Epithelial cell of proximal tubule (primary cell): ENCODE measurements around the gene GNAO1. TPM values are rescaled to one million over a fixed set of nuclear protein-coding genes. Genes with fewer than 3 reads are reported as not detected.

Experiments
- DNase-seq: peaks from one replicate; pipeline ENCODE4 v3.0.0-alpha.2; 2011; ENCODE audit warnings: low read depth
- H3K4me3 ChIP-seq: 2 replicates; pipeline ENCODE4 v1.5.1; 2011; ENCODE audit warnings: low read depth, mild to moderate bottlenecking, low read length
- total RNA-seq: library from RNA; depleted of rRNA; stranded (reverse); fragments of >200 nt; gene quantifications from 2 replicates; pipeline ENCODE4 v1.2.3, GENCODE V29; 2015
- TF ChIP-seq, protein P1 (sequence below): conservative IDR thresholded peaks from 2 replicates; pipeline ENCODE4 v1.5.1; 2012; ENCODE audit warnings: low read depth, mild to moderate bottlenecking, low read length

GNAO1 gene
- total RNA-seq, 1 donor from 2014 or later, result 1.1 TPM

DNA sequence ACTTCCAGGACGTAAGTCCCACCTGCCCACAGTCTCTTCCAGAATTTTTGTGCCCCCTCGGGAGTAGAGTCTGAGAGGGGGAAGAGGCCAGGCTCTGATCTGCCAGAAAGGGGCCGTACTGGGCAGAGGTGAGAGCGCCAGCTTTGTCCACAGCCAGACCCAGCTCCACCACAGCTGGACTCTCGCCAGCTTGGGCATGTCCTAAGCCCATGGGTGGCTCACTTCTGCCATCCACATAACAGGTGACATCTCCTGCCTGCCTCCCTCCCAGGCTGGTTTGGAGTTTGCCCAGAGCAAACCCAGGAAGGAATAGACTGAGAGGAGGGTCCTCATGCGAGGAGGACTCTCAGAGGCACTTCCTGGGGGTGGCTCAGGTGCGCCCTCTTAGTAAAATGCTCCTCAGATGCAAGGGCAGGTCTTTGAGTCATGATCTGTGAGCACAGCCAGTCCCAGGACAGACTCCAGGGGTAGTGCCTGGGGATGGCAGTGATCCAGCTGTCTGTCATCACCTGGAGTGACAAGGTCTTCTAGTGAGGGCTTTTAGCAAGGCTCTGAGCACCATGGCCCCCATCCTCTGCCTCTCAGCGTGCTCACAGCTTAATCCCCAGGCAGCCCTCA is 144.9 kb downstream of the GNAO1 start:
- TF ChIP-seq, protein P1, sequence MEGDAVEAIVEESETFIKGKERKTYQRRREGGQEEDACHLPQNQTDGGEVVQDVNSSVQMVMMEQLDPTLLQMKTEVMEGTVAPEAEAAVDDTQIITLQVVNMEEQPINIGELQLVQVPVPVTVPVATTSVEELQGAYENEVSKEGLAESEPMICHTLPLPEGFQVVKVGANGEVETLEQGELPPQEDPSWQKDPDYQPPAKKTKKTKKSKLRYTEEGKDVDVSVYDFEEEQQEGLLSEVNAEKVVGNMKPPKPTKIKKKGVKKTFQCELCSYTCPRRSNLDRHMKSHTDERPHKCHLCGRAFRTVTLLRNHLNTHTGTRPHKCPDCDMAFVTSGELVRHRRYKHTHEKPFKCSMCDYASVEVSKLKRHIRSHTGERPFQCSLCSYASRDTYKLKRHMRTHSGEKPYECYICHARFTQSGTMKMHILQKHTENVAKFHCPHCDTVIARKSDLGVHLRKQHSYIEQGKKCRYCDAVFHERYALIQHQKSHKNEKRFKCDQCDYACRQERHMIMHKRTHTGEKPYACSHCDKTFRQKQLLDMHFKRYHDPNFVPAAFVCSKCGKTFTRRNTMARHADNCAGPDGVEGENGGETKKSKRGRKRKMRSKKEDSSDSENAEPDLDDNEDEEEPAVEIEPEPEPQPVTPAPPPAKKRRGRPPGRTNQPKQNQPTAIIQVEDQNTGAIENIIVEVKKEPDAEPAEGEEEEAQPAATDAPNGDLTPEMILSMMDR, result no peak
- DNase-seq, result no peak
- no peak overlapping the region for H3K4me3 ChIP-seq

DNA sequence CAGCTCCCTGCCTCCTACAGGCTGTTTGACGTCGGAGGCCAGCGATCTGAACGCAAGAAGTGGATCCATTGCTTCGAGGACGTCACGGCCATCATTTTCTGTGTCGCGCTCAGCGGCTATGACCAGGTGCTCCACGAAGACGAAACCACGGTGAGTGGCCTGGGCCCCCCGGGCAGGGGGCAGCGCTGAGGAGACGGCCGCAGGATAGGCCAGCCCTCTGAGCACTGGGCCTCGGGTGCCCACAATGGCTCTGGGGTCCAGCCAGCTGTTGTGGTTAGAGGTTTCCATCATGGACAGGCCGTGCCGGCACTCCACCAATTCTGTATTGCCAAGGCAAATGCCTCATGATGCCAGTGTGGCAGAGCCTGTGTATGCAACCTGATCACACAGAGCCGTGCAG is 145.4 kb downstream of the GNAO1 start:
- TF ChIP-seq, protein P1, result no peak

DNA sequence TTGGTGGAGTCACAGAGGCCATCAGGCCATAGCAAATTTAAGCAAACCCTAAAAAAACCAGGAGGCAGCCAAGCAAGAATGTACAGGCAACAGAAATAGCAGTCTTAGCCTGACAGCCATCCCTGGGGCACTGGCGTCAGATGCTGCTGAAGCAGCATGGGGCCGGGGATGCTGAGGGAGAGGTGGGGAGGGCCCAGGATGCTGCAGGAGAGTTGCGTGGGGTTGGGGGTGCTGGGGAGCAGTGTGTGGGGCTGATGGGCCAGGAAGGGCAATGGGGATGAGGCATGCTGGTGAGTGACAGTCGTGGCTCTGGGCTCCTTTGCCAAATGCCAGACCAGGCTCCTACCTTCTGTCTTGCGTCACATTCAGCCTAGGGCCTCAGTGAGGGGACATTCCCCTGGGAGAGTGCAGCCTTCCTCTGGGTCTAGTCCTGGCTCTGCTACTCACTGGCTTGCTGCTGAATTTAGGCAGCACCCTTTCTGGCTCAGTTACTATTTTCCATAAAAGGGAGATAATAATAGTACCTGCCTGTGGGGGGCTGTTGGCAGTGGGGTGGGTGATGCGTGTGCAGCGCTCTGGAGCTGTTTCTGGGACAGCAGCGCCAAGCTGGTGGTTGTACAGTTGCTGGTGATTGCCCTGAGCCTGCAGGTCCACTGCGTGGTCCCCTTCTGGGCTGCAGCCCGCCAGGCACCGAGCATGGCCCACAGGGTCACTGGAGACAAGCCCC is 146.0 kb downstream of the GNAO1 start:
- no peak overlapping the region for H3K4me3 ChIP-seq
- TF ChIP-seq, protein P1, result no peak
- DNase-seq, result no peak

More for the DNA sequence above, 145.4 kb downstream of the GNAO1 start:
- H3K4me3 ChIP-seq, result no peak overlapping the region
- no peak for DNase-seq

DNA sequence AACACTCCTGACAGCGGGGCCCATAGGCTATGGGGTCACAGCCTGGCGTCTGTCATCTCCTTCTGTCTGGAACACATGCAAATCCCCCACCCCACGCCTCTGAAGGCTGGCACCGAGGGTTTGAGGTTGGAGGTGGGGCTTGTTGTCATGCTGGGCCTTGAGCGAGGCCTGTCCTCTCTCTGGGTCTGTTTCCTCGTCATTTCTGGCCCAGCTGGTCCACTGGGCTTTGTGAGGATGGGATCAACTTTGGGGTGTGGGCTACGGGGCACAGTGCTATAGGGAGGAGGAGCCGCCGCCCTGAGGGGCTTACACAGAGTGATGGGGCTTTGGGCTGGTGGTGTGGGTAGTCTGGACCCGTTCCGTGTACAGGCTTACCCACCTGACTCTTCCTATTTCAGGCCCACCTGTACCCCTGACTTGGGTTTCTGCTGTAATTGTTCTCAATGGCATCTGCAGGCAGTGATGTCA is 146.6 kb downstream of the GNAO1 start:
- TF ChIP-seq, protein P1, result no peak
- no peak overlapping the region for H3K4me3 ChIP-seq

DNA sequence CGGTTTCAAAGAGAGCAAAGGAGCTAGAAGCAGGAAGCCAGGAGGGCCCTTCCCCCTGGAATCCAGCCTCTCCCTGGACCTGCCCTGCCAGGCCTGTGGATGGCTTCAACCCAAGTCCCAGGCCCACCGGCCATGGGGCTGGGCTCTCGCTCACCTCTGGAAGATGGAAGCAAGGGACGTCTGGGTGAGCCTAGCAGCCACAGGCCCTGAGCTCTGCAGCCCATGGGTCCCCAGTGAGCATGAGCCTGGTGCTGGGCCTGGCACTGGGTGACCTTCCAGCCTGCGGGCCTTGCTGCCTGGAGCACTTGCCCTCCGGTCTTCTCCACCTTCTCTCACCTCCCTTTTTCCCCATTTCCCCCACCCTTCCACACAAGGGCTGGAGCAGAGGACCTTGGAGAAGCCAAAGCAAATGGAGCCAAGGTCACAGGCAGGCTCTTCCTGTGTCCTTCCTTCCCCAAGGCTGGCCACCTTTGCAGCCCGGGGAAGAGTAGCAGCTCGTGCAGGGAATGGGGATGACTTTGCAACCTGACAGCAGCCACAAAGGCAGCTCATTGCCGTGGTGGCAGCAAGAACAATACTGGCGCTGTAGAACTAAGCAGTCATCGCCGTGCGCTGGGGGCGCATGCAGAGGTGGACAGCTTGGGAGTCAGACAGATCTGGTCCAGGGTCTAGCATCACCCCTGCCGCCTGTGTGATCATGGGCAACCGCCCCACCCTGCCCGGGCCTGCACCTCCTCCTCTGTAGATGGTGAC is 147.5 kb downstream of the GNAO1 start:
- no peak overlapping the region for H3K4me3 ChIP-seq
- DNase-seq, result no peak
- TF ChIP-seq, protein P1, result no peak

More for the DNA sequence above, 146.6 kb downstream of the GNAO1 start:
- DNase-seq, result no peak

DNA sequence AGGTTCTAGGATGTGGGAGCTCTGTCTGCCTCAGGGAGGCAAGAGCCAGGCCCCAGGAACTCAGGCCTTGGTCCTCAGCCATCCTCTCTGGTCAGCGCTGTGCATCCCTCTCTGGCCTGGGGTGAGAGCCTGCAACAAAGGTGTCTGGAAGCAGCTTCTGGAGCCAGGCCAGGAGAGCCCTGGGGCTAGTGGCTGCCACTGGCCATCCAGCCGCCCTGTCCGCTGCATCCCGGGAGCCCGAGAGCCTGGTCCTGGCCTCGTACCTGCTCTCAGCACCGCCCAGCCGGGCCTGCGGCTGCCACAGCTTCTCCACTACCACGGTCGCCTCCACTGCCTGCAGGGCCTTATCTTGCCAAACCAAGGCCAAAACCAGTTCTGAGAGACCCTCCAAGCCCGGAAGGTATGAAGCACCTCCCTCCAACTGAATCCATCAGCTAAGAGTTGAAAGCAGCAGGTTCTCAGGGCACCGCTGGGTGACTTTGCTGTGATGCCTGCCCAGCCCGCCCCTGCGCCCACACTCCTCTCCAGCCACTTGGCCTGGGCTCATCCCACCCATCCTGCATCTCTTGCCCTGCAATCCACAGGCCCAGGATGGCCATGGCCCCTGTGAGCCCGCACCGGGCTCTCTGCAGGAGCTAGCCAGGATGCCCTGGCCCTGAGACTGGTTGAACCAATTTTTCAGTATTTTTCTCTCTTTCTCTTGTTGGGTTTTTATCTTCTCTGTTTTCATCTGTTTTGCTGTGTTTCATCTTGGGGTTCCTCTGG is 148.3 kb downstream of the GNAO1 start:
- no peak for DNase-seq
- TF ChIP-seq, protein P1, result no peak
- no peak overlapping the region for H3K4me3 ChIP-seq
